Retinal pigment epithelial cell (primary cell): ENCODE data around the gene PTPN1.

Experiments
- DNase-seq: peaks from one replicate; pipeline ENCODE4 v3.0.0-alpha.2; 2010; ENCODE audit warnings: low read depth
- H3K4me3 ChIP-seq: 2 replicates; pipeline ENCODE4 v1.5.1; 2011; ENCODE audit warnings: mild to moderate bottlenecking, low read length, control low read depth, moderate library complexity
- CTCF ChIP-seq: conservative IDR thresholded peaks from 2 replicates; pipeline ENCODE4 v1.5.1; 2011; ENCODE audit warnings: low read depth, low read length, control low read depth, inconsistent platforms

PTPN1 gene

GRCh38 chr20:50574108-50574507, 63.9 kb downstream of the PTPN1 start:
- no peak for TF ChIP-seq CTCF
- no peak overlapping the region for H3K4me3 ChIP-seq
- no peak for DNase-seq

GRCh38 chr20:50574586-50574985, 64.4 kb downstream of the PTPN1 start:
- no peak overlapping the region for H3K4me3 ChIP-seq
- TF ChIP-seq CTCF: no peak
- no peak for DNase-seq

- H3K4me3 ChIP-seq: no peak overlapping the region
- peak; percentile 82 for TF ChIP-seq CTCF
- no peak for DNase-seq
These were observed 65.9 kb downstream of the PTPN1 start for GRCh38 chr20:50575865-50576720.

GRCh38 chr20:50577175-50578018, 67.2 kb downstream of the PTPN1 start:
- no peak for TF ChIP-seq CTCF
- DNase-seq: no peak
- no peak overlapping the region for H3K4me3 ChIP-seq

- DNase-seq: no peak
- no peak for TF ChIP-seq CTCF
- H3K4me3 ChIP-seq: no peak overlapping the region
These were observed 68.0 kb downstream of the PTPN1 start for GRCh38 chr20:50578061-50578777.

GRCh38 chr20:50578778-50579165, 68.6 kb downstream of the PTPN1 start:
- no peak for TF ChIP-seq CTCF
- no peak overlapping the region for H3K4me3 ChIP-seq
- DNase-seq: no peak
